ENCODE measurements around the gene TRIM72.

- TF ChIP-seq POLR2AphosphoS5 (IDR thresholded peaks at IDR 0.05; ENCODE audit: borderline replicate concordance, low read depth, low read length) = no peak
- no peak for TF ChIP-seq EZH2 (IDR thresholded peaks at IDR 0.05)
These were observed 62.7 kb downstream of the TRIM72 start for GRCh38 chr16:31276600-31276999.
